Globus pallidus (tissue), 1 donor: ENCODE measurements around the gene UQCC2.

ENCODE experiments used
- DNase-seq: peaks from one replicate; pipeline ENCODE4 v3.0.0-alpha.2; 2015; ENCODE audit warnings: low spot score

The UQCC2 gene

GRCh38 chr6:33725222-33725621 is 13.7 kb upstream of the UQCC2 start:
- DNase-seq = no peak

- DNase-seq = no peak
Measured at GRCh38 chr6:33724102-33725023, 12.9 kb upstream of the UQCC2 start.

GRCh38 chr6:33723371-33724085 is 12.0 kb upstream of the UQCC2 start:
- no peak for DNase-seq

GRCh38 chr6:33722103-33722623 is 10.7 kb upstream of the UQCC2 start:
- DNase-seq = no peak

- no peak for DNase-seq
Measured at GRCh38 chr6:33721508-33721907, 10.0 kb upstream of the UQCC2 start.

GRCh38 chr6:33720998-33721397 is 9.5 kb upstream of the UQCC2 start:
- DNase-seq = no peak

- DNase-seq = no peak
Measured at GRCh38 chr6:33719326-33719987, 8.0 kb upstream of the UQCC2 start.

- no peak for DNase-seq
Measured at GRCh38 chr6:33718713-33719112, 7.2 kb upstream of the UQCC2 start.

GRCh38 chr6:33717934-33718455 is 6.5 kb upstream of the UQCC2 start:
- no peak for DNase-seq

- no peak for DNase-seq
Measured at GRCh38 chr6:33716890-33717632, 5.6 kb upstream of the UQCC2 start.

- DNase-seq = no peak
Measured at GRCh38 chr6:33716379-33716778, 4.9 kb upstream of the UQCC2 start.

GRCh38 chr6:33714385-33715040 is 3.0 kb upstream of the UQCC2 start:
- DNase-seq = no peak

GRCh38 chr6:33713786-33714185 is 2.3 kb upstream of the UQCC2 start:
- no peak for DNase-seq

- DNase-seq = no peak
Measured at GRCh38 chr6:33712914-33713313, 1.4 kb upstream of the UQCC2 start.

- DNase-seq = no peak
Measured at GRCh38 chr6:33710296-33711121, 991 bp downstream of the UQCC2 start.

- no peak for DNase-seq
Measured at GRCh38 chr6:33709605-33710295, 1.8 kb downstream of the UQCC2 start.

- DNase-seq = no peak
Measured at GRCh38 chr6:33708516-33709204, 2.8 kb downstream of the UQCC2 start.

GRCh38 chr6:33707771-33708170 is 3.7 kb downstream of the UQCC2 start:
- no peak for DNase-seq
